HepG2 (cell line): ENCODE measurements around the gene PMM2. TPM values are rescaled to one million over a fixed set of nuclear protein-coding genes. Genes with fewer than 3 reads are reported as not detected.

Source experiments
- DNMT1 ChIP-seq: sonication (generic); formaldehyde crosslinking; IDR thresholded peaks from 2 replicates; pipeline ENCODE4 v1.5.1; 2020; ENCODE audit warnings: mild to moderate bottlenecking, missing genetic modification reagents
- ELF3 ChIP-seq: IDR thresholded peaks from 2 replicates; pipeline ENCODE4 v1.6.1; 2016; ENCODE audit warnings: missing genetic modification reagents, missing compliant biosample characterization
- GFI1 ChIP-seq: sonication (generic); formaldehyde crosslinking; IDR thresholded peaks from 2 replicates; pipeline ENCODE4 v1.5.0; 2020; ENCODE audit warnings: missing genetic modification reagents, mild to moderate bottlenecking, borderline replicate concordance
- GZF1 ChIP-seq: sonication (generic); formaldehyde crosslinking; IDR thresholded peaks from 2 replicates; pipeline ENCODE4 v1.5.1; 2020; ENCODE audit warnings: mild to moderate bottlenecking, missing genetic modification reagents
- HNRNPLL ChIP-seq: fragments of 200-400 bp; formaldehyde crosslinking; IDR thresholded peaks from 2 replicates; pipeline ENCODE4 v1.6.1; 2017; ENCODE audit warnings: mild to moderate bottlenecking, low read depth, low read length; ENCODE audit not compliant: poor library complexity, severe bottlenecking
- KDM1A ChIP-seq: IDR thresholded peaks from 2 replicates; pipeline ENCODE4 v1.6.1; 2016; ENCODE audit warnings: missing compliant biosample characterization
- KDM2A ChIP-seq: sonication (generic); formaldehyde crosslinking; IDR thresholded peaks from 2 replicates; pipeline ENCODE4 v1.4.0; 2020; ENCODE audit warnings: low read depth, missing genetic modification reagents, borderline replicate concordance
- MAFF ChIP-seq: IDR thresholded peaks from 2 replicates; pipeline ENCODE4 v1.6.1; 2011; ENCODE audit warnings: low read depth, low read length, improper control_type of control experiment
- MLLT10 ChIP-seq: sonication (generic); formaldehyde crosslinking; IDR thresholded peaks from 2 replicates; pipeline ENCODE4 v1.4.0; 2020; ENCODE audit warnings: missing genetic modification reagents
- MTA1 ChIP-seq: sonication (generic); formaldehyde crosslinking; IDR thresholded peaks from 2 replicates; pipeline ENCODE4 v1.4.0; 2020; ENCODE audit warnings: missing genetic modification reagents, mild to moderate bottlenecking, borderline replicate concordance
- MTERF4 ChIP-seq: sonication (generic); formaldehyde crosslinking; IDR thresholded peaks from 2 replicates; pipeline ENCODE4 v1.8.0; 2023; ENCODE audit warnings: mild to moderate bottlenecking, missing genetic modification reagents
- NR1H2 ChIP-seq: sonication (generic); formaldehyde crosslinking; IDR thresholded peaks from 2 replicates; pipeline ENCODE4 v1.8.1; 2022; ENCODE audit warnings: low read depth, missing genetic modification reagents, borderline replicate concordance
- RBM22 ChIP-seq: fragments of 200-400 bp; formaldehyde crosslinking; optimal IDR thresholded peaks from 2 replicates; pipeline ENCODE3; 2017; ENCODE audit warnings: mild to moderate bottlenecking, low read length, moderate library complexity
- SMARCE1 ChIP-seq: fragments of 450-650 bp; IDR thresholded peaks from 2 replicates; pipeline ENCODE4 v1.6.1; 2017; ENCODE audit warnings: borderline replicate concordance
- SP2 ChIP-seq: sonication (generic); formaldehyde crosslinking; IDR thresholded peaks from 2 replicates; pipeline ENCODE4 v1.5.1; 2020; ENCODE audit warnings: mild to moderate bottlenecking, missing genetic modification reagents
- ZNF382 ChIP-seq: sonication (generic); formaldehyde crosslinking; IDR thresholded peaks from 2 replicates; pipeline ENCODE4 v1.5.0; 2020; ENCODE audit warnings: missing genetic modification reagents, mild to moderate bottlenecking, borderline replicate concordance
- ZNF484 ChIP-seq: sonication (generic); formaldehyde crosslinking; IDR thresholded peaks from 2 replicates; pipeline ENCODE4 v1.5.1; 2020; ENCODE audit warnings: mild to moderate bottlenecking, low read depth, missing genetic modification reagents, borderline replicate concordance
- ZNF616 ChIP-seq: sonication (generic); formaldehyde crosslinking; IDR thresholded peaks from 2 replicates; pipeline ENCODE4 v1.5.0; 2020; ENCODE audit warnings: low read depth, mild to moderate bottlenecking, missing genetic modification reagents
- ZNF652 ChIP-seq: IDR thresholded peaks from 2 replicates; pipeline ENCODE4 v1.6.1; 2016; ENCODE audit warnings: low read depth, borderline replicate concordance
- ZNF704 ChIP-seq: sonication (generic); formaldehyde crosslinking; IDR thresholded peaks from 2 replicates; pipeline ENCODE4 v1.8.1; 2023; ENCODE audit warnings: mild to moderate bottlenecking, inconsistent platforms, moderate library complexity, missing genetic modification reagents, borderline replicate concordance
- ZNF710 ChIP-seq: sonication (generic); formaldehyde crosslinking; IDR thresholded peaks from 2 replicates; pipeline ENCODE4 v1.5.0; 2020; ENCODE audit warnings: mild to moderate bottlenecking, missing genetic modification reagents, borderline replicate concordance
- ZNF883 ChIP-seq: sonication (generic); formaldehyde crosslinking; IDR thresholded peaks from 2 replicates; pipeline ENCODE4 v1.5.1; 2020; ENCODE audit warnings: mild to moderate bottlenecking, missing genetic modification reagents; ENCODE audit errors: not compliant biosample characterization
- polyA plus RNA-seq, 8 experiments: library from polyadenylated mRNA; depleted of rRNA in 3 of 8; stranded (reverse) in 7 of 8; unstranded in 1 of 8; fragments of >200 nt; fragmentation: Illumina TruSeq in 4 of 8; extraction: Trizol in 4 of 8; gene quantifications; 2 replicates each; pipeline versions ENCODE4 v1.2.1 to v1.2.3, GENCODE V29; 2011 to 2016; ENCODE audit warnings: low read depth in 4 of 8, missing spikeins in 1 of 8, mixed read lengths in 1 of 8; ENCODE audit not compliant: insufficient read depth in 1 of 8
- total RNA-seq, 5 experiments: library from RNA; depleted of rRNA; stranded (reverse); fragments of >200 nt; fragmentation: Illumina TruSeq; extraction: Trizol; gene quantifications; 2 replicates each; pipeline ENCODE4 v1.2.3, GENCODE V29; 2016; ENCODE audit warnings: low read depth in 1 of 5
- TF ChIP-seq, protein P1 (sequence below): sonication (generic); formaldehyde crosslinking; IDR thresholded peaks from 2 replicates; pipeline ENCODE4 v1.8.1; 2022; ENCODE audit warnings: mild to moderate bottlenecking, missing genetic modification reagents

The PMM2 gene
- total and polyA plus RNA-seq, 2 of the 13 experiments (the other 11 are each of a cell fraction or from before 2014, with no cell fraction given), result 52.2 to 93.7 TPM

DNA sequence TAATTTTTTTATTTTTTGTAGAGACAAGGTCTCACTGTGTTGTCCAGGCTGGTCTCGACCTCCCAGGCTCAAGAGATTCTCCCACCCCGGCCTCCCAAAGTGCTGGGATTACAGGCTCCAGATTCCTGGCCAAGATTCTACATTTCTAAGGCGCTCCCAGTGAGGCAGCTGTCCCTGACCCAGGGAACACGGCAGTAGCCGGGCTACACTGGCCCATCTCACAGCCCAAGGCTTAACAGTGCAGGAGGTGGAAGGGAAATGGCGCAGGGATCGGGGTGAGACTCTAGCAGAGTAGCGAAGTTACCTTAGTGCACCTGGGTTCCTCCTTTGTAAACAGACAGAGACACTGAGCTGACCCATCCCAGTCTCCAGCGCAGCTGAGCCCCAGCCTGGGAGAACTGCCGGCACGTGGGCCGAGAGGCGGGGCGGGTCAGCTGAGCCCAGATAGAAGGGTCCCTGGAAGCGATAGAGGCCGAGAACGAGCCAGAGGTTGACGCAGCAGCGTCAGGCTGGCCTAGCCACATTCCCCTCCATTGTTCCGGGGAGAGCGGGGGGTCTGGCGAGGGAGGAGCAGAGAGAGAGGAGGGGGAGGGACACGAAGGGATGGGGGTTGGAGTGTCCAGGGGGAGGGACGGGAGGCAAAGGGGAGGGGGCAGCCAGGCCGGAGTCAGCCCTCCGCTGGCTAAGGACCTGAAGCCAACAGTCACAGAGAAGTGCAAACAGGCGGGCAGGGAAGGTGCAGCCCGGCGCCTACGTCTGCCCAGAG, 68.7 kb downstream of the PMM2 start (continued):
- TF ChIP-seq ZNF710 (peak; percentile 64; the same call in 1 of the 2 replicates), DNMT1 (CRISPR knock-in tag) (no peak), MTERF4 (CRISPR knock-in tag) (0 out of 2 replicates have a peak, but pooled peaks have one; percentile 30), ELF3 (CRISPR knock-in tag) (no peak), SP2 (CRISPR knock-in tag) (peak; percentile 48), GZF1 (CRISPR knock-in tag) (peak; percentile 23; the same call in 1 of the 2 replicates), ZNF382 (CRISPR knock-in tag) (no peak), RBM22 (no peak), ZNF616 (CRISPR knock-in tag) (no peak; the same call in 1 of the 2 replicates), ZNF883 (CRISPR knock-in tag) (peak; percentile 22), GFI1 (CRISPR knock-in tag) (no peak), HNRNPLL (peak; percentile 63), MTA1 (CRISPR knock-in tag) (peak; percentile 91; the same call in 1 of the 2 replicates), MAFF (no peak), KDM1A (CRISPR knock-in tag) (0 out of 2 replicates have a peak, but pooled peaks have one; percentile 52), MLLT10 (no peak), ZNF652 (CRISPR knock-in tag) (no peak), SMARCE1 (no peak), KDM2A (CRISPR knock-in tag) (no peak), NR1H2 (no peak), ZNF704 (no peak), ZNF484 (CRISPR knock-in tag) (no peak)
- TF ChIP-seq, protein P1, sequence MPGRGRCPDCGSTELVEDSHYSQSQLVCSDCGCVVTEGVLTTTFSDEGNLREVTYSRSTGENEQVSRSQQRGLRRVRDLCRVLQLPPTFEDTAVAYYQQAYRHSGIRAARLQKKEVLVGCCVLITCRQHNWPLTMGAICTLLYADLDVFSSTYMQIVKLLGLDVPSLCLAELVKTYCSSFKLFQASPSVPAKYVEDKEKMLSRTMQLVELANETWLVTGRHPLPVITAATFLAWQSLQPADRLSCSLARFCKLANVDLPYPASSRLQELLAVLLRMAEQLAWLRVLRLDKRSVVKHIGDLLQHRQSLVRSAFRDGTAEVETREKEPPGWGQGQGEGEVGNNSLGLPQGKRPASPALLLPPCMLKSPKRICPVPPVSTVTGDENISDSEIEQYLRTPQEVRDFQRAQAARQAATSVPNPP (CRISPR knock-in tag), result no peak
